AG09319 (cell line): ENCODE measurements around the gene ELOVL6.
A peak's percentile ranks its signal among the peaks of the same experiment; 100 is the strongest.

ENCODE experiments used
- DNase-seq: peaks from one replicate; pipeline ENCODE4 v3.0.0-alpha.2; 2010; ENCODE audit warnings: low read depth; ENCODE audit errors: extremely low read depth
- CTCF ChIP-seq: IDR thresholded peaks from 2 replicates; pipeline ENCODE4 v1.5.1; 2011; ENCODE audit warnings: low read depth, mild to moderate bottlenecking, inconsistent platforms, low read length, moderate library complexity

The ELOVL6 gene

GRCh38 chr4:110002326-110002725 lies 196.1 kb downstream of the ELOVL6 start:
- DNase-seq: no peak
- no peak for TF ChIP-seq CTCF

- no peak for DNase-seq
- TF ChIP-seq CTCF: no peak
Measured at GRCh38 chr4:109999585-109999912, 198.9 kb downstream of the ELOVL6 start.

GRCh38 chr4:109998867-109999584 lies 199.4 kb downstream of the ELOVL6 start:
- TF ChIP-seq CTCF: peak; percentile 57
- no peak for DNase-seq

GRCh38 chr4:109996526-109996925 lies 201.9 kb downstream of the ELOVL6 start:
- TF ChIP-seq CTCF: no peak
- no peak for DNase-seq
